Stimulated activated CD8-positive, alpha-beta memory T cell treated with anti-CD3 and anti-CD28 coated beads, Interleukin-15, amount 100 ng/mL, for 4 hours (primary cell): Measurements from ENCODE around the gene MLF2.
"Not testable (repeated sequence)": the region's sequence is repeated elsewhere in the genome, so short reads cannot be mapped to it uniquely, and the experiment has no call there.

Experiments
- DNase-seq, 2 donors: peaks; one replicate each; pipeline ENCODE4 v3.0.0-alpha.2; 2020; ENCODE audit warnings: low read depth in 2 of 2

The MLF2 gene

DNA sequence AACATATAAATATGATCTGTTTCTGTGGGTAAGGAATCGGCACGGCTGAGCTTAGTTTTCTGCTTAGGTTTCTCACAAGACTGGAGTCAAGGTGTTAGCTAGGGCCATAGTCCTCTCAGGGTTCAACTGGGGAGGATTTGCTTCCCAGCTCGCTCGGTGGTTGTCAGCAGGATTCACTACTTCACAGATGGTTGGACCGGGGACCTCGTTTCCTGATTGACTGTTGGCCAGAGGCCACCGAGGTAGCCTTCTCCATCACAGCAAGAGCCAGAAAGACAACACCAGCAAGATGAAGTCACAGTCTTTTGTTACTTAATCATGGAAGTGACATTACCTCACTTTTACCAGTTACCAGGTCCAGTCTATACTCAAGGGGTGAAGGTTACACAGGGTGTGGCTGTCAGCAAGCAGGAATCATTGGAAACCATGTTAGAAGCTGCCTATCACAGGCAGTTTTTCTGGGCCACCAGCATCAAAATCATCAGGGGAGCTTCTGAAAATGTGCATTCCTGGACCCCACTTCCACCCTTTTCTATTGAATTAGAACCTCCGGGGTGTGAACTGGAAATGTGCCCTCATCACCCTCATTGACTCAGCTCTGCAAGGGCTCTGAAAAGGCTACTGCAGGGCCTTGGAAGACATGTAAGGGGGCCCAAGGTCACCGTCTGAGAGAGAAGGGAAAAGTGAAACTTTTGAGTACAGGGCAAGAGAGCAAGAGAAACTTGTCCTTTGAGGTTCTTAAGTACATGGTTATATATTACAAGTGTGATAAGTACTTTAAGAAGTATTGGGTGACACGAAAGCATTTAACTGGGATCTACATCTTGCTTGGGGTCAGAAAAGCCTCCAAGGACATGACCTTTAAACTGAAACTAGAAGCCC is 18.2 kb downstream of the MLF2 start:
- DNase-seq = no peak

DNA sequence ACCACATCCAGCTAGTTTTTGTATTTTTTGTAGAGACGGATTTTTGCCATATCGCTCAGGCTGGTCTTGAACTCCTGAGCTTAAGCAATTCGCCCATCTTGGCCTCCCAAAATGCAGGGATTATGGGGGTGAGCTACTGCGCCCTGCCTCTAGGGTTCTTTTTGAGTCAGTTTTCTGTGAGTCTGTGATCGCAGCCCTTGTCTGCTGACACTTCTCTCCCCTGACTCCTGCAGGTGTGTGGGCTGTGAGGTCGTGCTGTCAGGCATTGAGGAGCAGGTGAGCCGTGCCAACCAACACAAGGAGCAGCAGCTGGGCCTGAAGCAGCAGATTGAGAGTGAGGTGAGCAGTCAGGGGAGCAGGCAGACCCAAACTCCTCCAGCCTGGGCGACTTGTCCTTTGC is 22.8 kb downstream of the MLF2 start:
- no peak for DNase-seq

DNA sequence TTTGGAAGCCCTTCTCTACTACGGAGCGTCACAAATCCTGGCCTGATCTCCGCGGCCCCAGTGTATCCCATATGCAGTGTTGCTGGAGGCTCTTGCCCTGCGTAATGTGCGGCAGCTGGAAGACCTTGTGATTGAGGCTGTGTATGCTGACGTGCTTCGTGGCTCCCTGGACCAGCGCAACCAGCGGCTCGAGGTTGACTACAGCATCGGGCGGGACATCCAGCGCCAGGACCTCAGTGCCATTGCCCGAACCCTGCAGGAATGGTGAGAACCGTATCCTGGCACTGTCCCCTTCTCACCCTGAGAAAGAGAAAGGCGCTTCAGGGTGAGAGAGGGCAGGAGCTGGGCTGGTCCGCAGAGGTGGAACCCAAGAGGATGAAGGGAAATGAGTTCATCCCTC is 23.8 kb downstream of the MLF2 start:
- DNase-seq = no peak

DNA sequence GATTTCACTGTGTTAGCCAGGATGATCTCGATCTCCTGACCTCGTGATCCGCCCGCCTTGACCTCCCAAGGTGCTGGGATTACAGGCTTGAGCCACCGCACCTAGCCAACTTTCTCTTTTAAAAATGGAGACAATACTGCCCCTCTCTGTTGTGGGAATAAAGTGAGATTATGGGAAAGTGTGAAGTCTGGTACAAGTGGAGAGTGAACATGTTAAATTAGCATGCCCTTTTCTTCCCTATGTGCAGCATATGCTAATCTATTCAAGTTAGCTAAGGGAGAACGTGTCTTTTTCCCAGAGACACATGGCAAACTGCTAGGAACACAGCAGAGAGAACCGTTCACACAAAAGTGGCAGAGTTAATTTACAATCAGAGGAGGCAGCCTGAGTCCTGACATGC is 27.6 kb downstream of the MLF2 start:
- DNase-seq = no peak

DNA sequence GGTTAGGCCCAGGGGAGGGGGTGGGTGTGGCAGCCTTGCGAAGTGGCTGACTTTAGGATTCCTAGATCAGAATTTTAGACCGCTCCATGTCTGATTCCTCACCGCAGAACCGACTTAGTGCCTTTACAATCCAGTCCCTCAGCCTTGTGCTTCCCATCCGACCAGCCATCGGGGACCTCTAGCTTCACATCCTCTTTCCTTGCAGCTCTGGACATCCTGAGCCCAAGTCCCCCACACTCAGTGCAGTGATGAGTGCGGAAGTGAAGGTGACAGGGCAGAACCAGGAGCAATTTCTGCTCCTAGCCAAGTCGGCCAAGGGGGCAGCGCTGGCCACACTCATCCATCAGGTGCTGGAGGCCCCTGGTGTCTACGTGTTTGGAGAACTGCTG is 28.5 kb downstream of the MLF2 start:
- no peak for DNase-seq

DNA sequence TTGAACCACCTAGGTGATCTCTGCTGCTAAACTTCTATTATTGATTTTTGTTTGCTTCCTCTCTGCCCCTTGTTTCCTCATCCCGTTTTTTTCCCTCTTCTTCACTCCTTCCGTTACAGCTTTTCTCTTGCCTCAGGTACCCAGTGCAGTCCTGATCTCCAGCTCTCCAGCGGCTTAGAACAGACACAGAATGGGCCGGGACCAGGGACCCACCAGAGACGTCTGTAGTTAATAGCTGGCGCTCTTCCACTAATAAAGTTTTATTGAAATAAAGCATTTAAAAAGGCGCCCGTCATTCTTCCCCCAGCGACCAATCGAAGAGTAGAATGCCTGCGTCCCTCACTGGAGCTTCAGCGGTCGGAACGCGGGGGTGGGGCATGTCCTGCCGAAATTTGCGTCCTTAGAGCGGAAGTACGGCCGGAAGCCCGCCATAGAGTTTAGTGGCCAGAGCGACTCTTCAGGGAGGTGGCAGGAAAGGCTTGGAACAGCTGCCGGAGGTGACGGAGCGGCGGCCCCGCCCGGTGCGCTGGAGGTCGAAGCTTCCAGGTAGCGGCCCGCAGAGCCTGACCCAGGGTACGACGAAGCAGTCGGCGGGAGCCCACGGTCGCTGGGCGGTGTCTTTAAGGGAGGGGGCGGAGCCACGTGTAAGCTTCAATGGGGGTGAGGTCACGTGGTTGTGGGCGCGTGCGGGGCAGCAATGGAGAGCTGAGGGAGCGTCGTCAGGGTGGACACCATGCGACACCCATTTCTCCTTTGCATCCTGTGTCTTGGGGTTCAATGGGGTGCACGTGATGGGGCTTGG is 29.1 kb downstream of the MLF2 start, which contains the start of gene COPS7A:
TSS of gene COPS7A (plus strand) at position 440 of the 802 bp plus-strand sequence. CDS start 611 bp downstream, outside the sequence.
- DNase-seq = peak; percentile 87 to 88

DNA sequence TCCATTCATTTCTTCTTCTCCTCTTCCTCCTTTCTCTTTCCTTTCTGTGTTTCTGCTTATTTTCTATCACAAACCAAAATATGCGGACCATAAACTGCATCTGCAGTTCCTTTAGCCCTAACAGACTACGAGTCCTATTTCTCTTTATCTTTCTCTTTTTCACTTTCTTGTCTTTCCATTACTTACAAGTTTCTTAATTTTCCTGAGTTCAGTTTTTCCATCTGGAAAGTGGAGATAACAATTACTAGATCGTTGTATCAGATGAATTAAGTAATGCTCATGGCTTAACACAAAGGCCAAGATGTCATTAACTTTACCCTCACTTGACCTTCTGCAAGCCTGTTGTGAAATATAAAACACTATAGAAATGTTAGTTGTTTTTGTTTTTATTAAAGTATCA is 30.1 kb downstream of the MLF2 start:
- DNase-seq = no peak

DNA sequence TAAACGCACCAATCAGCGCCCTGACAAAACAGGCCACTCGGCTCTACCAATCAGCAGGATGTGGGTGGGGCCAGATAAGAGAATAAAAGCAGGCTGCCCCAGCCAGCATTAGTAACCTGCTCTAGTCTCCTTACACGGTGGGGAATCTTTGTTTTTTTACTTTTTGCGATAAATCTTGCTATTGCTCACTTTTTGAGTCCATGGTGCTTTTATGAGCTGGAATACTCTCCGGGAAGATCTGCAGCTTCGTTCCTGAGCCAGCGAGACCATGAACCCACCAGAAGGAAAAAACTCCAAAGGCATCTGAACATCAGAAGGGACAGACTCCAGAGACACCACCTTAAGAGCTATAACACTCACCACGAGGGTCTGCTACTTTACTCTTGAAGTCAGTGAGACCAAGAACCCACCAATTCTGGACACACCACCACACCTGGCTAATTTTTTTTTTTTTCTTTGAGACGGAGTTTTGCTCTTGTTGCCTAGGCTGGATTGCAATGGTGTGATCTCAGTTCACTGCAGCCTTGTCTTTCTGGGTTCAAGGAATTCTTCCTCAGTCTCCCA is 36.0 kb downstream of the MLF2 start:
- no peak for DNase-seq

DNA sequence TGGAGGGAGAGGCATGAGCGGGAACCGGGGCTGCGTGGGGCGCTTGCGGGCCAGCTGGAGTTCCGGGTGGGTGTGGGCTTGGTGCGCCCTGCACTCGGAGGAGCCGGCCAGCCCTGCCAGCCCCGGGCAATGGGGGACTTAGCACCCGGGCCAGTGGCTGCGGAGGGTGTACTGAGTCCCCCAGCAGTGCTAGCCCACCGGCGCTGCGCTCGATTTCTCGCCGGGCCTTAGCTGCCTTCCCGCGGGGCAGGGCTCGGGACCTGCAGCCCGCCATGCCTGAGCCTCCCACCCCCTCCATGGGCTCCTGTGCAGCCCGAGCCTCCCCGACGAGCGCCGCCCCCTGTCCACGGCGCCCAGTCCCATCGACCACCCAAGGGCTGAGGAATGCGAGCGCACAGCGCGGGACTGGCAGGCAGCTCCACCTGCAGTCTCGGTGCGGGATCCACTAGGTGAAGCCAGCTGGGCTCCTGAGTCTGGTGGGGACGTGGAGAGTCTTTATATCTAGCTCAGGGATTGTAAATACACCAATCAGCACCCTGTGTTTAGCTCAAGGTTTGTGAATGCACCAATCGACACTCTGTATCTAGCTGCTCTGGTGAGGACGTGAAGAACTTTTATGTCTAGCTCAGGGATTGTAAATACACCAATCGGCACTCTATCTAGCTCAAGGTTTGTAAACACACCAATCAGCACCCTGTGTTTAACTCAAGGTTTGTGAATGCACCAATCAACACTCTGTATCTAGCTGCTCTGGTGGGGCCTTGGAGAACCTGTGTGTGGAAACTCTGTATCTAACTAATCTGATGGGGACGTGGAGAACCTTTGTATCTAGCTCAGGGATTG is 36.7 kb downstream of the MLF2 start:
- not testable (repeated sequence) for DNase-seq

DNA sequence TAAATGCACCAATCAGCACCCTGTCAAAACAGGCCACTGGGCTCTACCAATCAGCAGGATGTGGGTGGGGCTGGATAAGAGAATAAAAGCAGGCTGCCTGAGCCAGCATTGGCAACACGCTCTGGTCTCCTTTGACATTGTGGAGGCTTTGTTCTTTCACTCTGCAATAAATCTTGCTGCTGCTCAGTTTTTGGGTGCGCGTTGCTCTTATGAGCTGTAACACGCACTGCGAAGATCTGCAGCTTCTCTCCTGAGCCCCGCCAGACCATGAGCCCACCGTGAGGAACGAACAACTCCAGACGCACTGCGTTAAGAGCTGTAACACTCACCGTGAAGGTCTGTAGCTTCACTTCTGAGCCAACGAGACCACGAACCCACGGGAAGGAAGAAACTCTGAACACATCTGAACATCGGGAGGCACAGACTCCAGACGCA is 44.0 kb downstream of the MLF2 start:
- no peak for DNase-seq

DNA sequence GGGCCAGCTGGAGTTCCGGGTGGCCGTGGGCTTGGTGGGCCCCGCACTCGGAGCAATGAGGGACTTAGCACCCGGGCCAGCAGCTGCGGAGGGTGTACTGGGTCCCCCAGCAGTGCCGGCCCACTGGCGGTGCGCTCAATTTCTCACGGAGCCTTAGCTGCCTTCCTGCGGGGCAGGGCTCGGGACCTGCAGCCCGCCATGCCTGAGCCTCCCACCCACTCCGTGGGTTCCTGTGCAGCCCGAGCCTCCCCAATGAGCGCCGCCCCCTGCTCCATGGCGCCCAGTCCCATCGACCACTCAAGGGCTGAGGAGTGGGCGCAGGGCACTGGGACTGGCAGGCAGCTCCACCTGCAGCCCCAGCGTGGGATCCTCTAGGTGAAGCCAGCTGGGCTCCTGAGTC is 44.6 kb downstream of the MLF2 start:
- DNase-seq = not testable (repeated sequence)

DNA sequence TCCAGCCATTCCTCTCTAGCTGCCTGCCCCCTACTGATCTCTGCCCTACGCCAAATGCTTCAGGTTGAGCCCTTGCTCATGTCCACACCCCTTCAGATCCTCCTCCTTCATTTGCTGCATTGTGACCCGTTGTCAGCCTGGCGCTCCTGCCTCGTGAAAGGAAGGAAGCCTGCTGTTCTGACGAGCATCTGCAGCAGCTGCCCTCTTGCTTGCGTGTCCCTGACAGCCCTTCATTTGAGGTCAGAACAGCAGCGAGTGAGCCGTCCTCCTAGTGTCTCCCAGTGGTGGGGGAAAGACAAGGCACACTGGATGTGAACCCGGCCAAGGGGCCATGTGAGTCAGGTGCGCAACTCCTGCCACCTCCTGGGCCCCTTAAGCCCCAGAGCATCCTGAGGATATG is 49.3 kb downstream of the MLF2 start:
- no peak for DNase-seq

DNA sequence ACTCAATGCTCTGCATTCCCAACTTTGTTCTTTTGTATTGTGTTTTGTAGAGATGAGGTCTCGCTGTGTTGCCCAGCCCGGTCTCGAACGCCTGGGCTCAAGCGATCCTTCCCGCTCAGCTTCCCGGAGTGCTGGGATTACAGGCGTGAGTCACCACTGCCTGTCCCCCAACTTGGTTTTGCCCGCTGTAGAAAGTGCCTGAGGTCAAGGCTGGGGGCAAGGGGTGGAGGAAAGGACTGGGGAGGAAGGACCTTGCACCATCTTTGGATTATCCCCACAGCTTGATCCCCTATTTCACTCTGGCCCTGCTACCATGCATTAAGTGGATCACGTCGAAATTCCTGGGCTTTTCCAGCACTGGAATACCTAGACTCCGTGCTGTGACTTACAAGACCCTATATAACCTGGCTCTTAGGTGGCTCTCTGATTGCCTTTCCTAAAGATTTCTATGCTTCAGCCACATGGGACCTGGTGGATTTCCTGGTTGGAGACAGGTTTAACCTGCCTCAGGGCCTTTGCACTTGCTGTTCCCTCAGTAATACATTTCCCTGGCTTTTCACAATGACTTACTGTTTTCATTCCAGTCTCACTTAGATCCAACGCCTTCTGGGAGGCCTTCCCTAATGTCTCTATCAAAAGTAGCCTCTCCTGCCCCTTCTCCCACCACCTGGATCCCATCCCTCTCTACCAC is 51.7 kb downstream of the MLF2 start:
- DNase-seq = no peak

DNA sequence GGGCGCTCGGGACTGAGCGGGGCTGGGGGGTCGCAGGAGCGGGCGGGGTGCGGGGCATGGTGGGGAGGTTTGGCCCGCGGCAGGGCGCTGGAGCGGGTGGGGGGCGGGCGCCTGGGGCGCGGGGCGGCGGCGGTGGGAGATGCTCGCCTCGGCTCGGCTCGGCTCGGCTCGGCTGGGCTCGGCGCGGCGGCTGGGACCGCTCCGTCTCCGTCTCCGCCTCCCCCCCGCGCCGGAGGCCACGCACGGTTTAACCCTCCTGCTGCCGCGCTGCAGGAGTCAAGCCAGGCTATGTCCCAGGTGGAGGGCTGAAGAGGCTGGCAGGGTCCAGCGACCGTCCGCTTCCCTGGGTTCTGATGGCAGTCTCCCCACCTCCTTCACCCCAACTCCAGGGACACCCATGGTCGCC is 52.3 kb downstream of the MLF2 start, which contains the start of gene PIANP:
TSS of gene PIANP (minus strand) at position 170 of the 406 bp plus-strand sequence. CDS start 2,754 bp downstream, outside the sequence.
- DNase-seq = no peak

DNA sequence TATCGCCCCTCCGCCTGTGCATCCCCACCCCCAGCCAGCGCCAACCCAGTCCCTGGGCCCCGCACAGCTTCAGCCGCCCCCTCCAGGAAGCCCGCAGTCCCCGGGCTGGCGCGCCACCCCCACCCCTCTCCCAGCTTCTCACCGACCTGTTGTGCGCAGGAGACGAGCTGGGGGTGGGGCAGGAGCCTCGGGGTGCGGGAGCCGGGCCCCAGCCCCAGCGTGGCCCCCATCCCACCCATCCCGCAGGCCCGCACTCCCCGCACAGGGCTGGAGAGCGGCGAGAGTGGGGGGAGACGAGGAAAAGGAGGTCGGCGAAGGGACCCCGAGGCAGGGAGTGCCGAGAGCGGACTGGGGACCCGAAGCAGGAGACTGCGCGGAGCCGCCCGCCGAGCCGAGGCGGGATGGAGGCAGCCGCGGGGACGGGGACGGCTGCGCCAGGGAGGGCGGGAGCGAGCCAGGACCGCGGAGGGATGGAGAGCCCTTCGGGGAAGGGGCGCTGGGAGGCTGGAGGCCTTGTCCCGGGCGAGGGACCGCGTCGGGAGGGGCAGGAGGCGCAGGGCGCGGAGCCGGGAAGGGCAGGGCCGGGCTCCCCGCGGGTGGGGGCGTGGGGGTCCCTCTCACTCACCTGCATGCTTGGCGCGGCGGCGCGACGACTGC is 52.8 kb downstream of the MLF2 start:
- no peak for DNase-seq

DNA sequence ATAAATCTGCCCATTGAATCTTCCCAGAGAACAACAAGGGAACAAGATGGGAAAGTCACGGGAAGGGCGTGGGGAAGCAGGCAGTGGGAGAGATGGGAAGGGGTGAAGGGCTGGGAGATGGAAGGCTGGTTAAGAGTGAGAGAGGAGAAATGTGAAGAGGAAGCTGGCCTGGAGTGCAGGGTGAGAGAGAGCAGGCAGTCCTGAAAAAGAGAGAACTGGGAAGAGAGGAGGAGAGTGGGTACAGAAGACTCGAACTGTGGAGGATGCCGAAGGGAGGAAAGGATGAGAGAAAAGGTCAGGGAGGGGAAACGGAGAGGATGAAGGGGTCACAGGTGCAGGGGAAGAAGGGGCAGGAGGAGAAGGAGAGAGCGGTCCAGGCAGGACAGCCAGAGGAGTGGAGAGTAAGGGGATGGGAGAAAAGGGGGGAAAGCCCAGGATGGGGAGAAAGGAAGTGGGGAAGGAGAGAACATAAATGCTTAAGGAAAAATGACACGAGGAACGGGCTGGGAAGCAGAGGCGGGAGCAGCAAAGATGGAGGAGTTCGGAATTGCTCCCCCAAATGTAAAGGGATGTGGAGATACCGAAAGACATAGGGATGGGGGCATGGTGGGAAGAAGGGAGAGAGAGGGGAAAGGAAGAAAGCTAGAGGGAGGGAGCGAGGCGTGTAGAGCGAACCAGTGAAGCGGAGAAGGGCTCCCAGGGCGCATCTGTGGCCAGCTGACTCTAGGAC is 53.5 kb downstream of the MLF2 start:
- no peak for DNase-seq

DNA sequence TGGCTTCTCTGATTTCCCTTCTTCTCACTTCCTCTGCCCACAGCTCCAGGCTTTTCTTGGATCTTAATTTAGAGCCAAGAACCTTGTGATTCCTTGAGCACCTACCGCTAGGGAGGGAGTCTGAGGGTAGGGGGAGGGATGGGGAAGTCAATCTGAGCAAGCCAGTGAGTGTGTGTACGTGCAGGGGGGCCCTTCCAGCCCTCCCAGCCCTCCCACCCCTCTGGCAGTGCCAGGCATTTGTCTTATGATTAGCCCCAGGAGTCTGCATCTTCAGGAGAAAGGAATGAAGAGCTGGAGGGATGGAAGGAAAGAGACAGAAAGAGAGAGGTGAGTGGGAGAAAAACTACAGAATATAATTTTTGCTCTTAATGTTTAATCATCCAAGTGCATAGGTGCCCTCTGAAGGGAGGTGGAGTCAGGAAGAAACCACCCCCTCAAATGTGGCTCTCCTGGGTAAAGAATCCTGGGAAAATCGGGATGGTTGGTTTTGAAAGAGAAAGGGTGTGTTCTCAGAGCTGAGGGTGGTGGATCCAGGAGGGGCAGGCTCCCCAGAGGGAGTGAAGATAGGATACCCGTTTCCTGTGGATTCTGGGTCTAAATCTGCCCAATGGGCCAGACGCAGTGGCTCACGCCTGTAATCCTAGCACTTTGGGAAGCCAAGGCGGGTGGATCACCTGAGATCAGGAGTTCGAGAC is 54.4 kb downstream of the MLF2 start:
- DNase-seq = no peak
